Measurements from ENCODE around the gene TNNI2. TPM values are rescaled to one million over a fixed set of nuclear protein-coding genes. Genes with fewer than 3 reads are reported as not detected.
A peak's percentile ranks its signal among the peaks of the same experiment; 100 is the strongest.

The TNNI2 gene
- total and polyA plus RNA-seq, 5 donors from 2014 or later = not detected

- no peaks in the 10 kb centered on the region for H3K9me3 ChIP-seq (ENCODE audit: control insufficient read depth in 2 of 2, low read length in 2 of 2)
- DNase-seq (no peak), ATAC-seq (ENCODE audit: low read depth in 2 of 2) (no peak)
- Mint-ChIP-seq H3K36me3 (no peaks in the 10 kb centered on the region), H3K27ac (peak overlapping the region in 2 of 3 donors; percentile 66 to 80), H3K4me1 (peaks cover 0 to 47% (median 8%) of the 10 kb centered on the region in 4 donors), H3K9me3 (no peaks in the 10 kb centered on the region), H3K4me3 (peak overlapping the region in 1 of 4 donors; percentile 54), H3K27me3 (no peaks in the 10 kb centered on the region)
- H3K36me3 ChIP-seq (ENCODE audit: control insufficient read depth, insufficient read depth, low read length) = peaks cover 5% of the 10 kb centered on the region
- H3K4me3 ChIP-seq (ENCODE audit: low read depth, low read length) = no peak overlapping the region
- H3K27ac ChIP-seq (ENCODE audit: insufficient read depth, low read length, poor library complexity, severe bottlenecking) = no peak overlapping the region
- H3K27me3 ChIP-seq (ENCODE audit: control insufficient read depth, insufficient read depth, low read length) = no peaks in the 10 kb centered on the region
- peaks cover 39% of the 10 kb centered on the region for H3K4me1 ChIP-seq (ENCODE audit: control insufficient read depth, insufficient read depth, low read length, poor library complexity, severe bottlenecking)
Measured at GRCh38 chr11:1877211-1878136, 38.7 kb downstream of the TNNI2 start.

DNA sequence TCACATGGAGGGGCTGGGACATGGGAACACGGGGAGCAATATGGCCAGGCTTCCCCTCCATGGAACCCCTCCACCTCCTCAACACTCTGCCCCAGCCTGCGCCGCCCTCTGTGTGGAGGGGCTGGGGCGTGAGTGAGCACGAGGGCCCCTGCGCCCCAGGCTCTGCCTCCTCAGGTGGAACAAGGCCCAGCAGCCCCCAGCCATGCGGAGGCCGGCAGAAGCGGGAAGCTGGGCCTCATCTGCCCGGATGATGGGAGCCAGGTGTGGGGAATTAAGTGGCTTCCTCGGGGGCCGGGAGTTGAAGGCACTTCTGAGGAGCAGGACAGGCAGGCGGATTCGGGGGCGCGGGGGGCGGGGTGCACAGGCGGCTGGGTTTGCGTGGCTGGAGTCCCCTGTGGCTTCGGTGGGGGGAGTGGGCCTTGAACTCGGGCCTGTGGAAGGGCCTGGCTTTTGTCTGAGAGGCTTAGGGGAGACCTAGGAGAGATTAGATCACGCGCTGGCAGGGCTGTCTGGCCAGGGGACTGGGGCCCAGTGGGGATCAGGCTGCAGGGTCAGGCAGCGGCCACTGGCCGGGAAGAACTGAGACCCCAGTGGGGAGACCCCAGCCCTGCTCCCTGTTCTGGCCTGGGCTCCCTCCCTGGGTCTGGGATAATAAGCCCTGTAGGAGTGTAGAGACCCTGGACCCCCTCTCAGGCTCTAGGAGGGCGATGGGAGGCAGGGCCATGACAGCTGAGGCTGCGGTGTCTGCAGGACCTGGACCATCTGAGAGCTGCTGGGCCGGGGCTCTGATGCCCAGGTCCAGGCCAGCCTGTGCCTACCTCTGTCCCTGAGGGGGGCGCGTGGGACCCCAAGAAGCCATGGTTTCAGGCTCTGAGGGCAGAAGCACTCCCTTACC lies 39.6 kb downstream of the TNNI2 start:
- DNase-seq (no peak), ATAC-seq (ENCODE audit: low read depth in 2 of 2) (no peak)
- H3K4me1 ChIP-seq (ENCODE audit: control insufficient read depth, insufficient read depth, low read length, poor library complexity, severe bottlenecking) = peaks cover 36% of the 10 kb centered on the region
- H3K36me3 Mint-ChIP-seq = no peaks in the 10 kb centered on the region
- H3K27me3 ChIP-seq (ENCODE audit: control insufficient read depth, insufficient read depth, low read length) = no peaks in the 10 kb centered on the region
- H3K36me3 ChIP-seq (ENCODE audit: control insufficient read depth, insufficient read depth, low read length) = peaks cover 14% of the 10 kb centered on the region
- no peaks in the 10 kb centered on the region for H3K9me3 ChIP-seq (ENCODE audit: control insufficient read depth in 2 of 2, low read length in 2 of 2)
- H3K4me3 ChIP-seq (ENCODE audit: low read depth, low read length) = no peak overlapping the region
- no peak overlapping the region for H3K27ac ChIP-seq (ENCODE audit: insufficient read depth, low read length, poor library complexity, severe bottlenecking)
- H3K9me3 Mint-ChIP-seq = no peaks in the 10 kb centered on the region
- H3K27me3 Mint-ChIP-seq = no peaks in the 10 kb centered on the region
- H3K27ac Mint-ChIP-seq = no peak overlapping the region
- peaks cover 0 to 42% (median 8%) of the 10 kb centered on the region in 4 donors for H3K4me1 Mint-ChIP-seq
- no peak overlapping the region for H3K4me3 Mint-ChIP-seq

DNA sequence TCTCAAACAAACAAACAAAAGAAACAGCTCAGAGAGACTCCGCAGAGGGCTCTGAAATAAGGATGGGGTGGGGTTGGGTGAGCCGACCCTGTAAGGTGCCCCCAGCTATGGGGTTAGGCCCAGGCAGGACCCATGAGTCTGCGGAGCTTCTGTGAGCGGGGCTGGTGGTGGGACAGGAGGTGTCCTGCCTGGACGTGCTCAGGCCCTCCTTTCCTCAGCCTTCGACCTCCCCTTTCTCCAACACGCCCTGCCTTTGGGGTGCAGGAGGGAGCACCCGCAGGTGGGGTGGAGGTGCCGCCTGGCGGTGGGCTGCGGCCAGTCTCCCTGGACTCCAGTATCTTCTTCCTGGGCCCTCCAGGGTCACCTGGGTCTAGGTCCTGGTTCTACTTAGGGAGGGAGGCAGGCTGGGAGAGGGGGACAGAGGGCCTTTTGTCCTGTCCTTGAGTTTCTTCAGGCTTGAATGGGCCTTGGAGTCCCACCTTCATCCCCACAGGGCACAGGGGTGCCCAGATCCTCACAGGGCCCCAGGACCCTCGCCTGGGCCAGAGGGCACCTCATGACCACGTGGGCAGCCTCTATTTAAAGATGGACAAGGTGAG lies 40.7 kb downstream of the TNNI2 start:
- Mint-ChIP-seq H3K4me3 (no peak overlapping the region), H3K27ac (no peak overlapping the region), H3K4me1 (peaks cover 0 to 42% (median 8%) of the 10 kb centered on the region in 4 donors), H3K36me3 (no peaks in the 10 kb centered on the region), H3K27me3 (no peaks in the 10 kb centered on the region), H3K9me3 (no peaks in the 10 kb centered on the region)
- ATAC-seq (ENCODE audit: low read depth in 2 of 2) = no peak
- H3K4me3 ChIP-seq (ENCODE audit: low read depth, low read length) = no peak overlapping the region
- H3K27me3 ChIP-seq (ENCODE audit: control insufficient read depth, insufficient read depth, low read length) = no peaks in the 10 kb centered on the region
- no peak overlapping the region for H3K27ac ChIP-seq (ENCODE audit: insufficient read depth, low read length, poor library complexity, severe bottlenecking)
- no peaks in the 10 kb centered on the region for H3K9me3 ChIP-seq (ENCODE audit: control insufficient read depth in 2 of 2, low read length in 2 of 2)
- H3K36me3 ChIP-seq (ENCODE audit: control insufficient read depth, insufficient read depth, low read length) = peaks cover 25% of the 10 kb centered on the region
- H3K4me1 ChIP-seq (ENCODE audit: control insufficient read depth, insufficient read depth, low read length, poor library complexity, severe bottlenecking) = peaks cover 33% of the 10 kb centered on the region
- no peak for DNase-seq

- Histone ChIP-seq H3K27me3 (ENCODE audit: control insufficient read depth, insufficient read depth, low read length) (no peaks in the 10 kb centered on the region), H3K9me3 (ENCODE audit: control insufficient read depth in 2 of 2, low read length in 2 of 2) (no peaks in the 10 kb centered on the region), H3K4me1 (ENCODE audit: control insufficient read depth, insufficient read depth, low read length, poor library complexity, severe bottlenecking) (peaks cover 26% of the 10 kb centered on the region), H3K36me3 (ENCODE audit: control insufficient read depth, insufficient read depth, low read length) (peaks cover 31% of the 10 kb centered on the region), H3K4me3 (ENCODE audit: low read depth, low read length) (no peak overlapping the region), H3K27ac (ENCODE audit: insufficient read depth, low read length, poor library complexity, severe bottlenecking) (no peak overlapping the region)
- DNase-seq = no peak
- no peak overlapping the region for H3K27ac Mint-ChIP-seq
- H3K4me1 Mint-ChIP-seq = peaks cover 0 to 42% (median 8%) of the 10 kb centered on the region in 4 donors
- H3K36me3 Mint-ChIP-seq = no peaks in the 10 kb centered on the region
- no peaks in the 10 kb centered on the region for H3K27me3 Mint-ChIP-seq
- no peaks in the 10 kb centered on the region for H3K9me3 Mint-ChIP-seq
- no peak for ATAC-seq (ENCODE audit: low read depth in 2 of 2)
- peak overlapping the region in 1 of 4 donors; percentile 43 for H3K4me3 Mint-ChIP-seq
Measured at GRCh38 chr11:1879941-1880720, 41.4 kb downstream of the TNNI2 start.

DNA sequence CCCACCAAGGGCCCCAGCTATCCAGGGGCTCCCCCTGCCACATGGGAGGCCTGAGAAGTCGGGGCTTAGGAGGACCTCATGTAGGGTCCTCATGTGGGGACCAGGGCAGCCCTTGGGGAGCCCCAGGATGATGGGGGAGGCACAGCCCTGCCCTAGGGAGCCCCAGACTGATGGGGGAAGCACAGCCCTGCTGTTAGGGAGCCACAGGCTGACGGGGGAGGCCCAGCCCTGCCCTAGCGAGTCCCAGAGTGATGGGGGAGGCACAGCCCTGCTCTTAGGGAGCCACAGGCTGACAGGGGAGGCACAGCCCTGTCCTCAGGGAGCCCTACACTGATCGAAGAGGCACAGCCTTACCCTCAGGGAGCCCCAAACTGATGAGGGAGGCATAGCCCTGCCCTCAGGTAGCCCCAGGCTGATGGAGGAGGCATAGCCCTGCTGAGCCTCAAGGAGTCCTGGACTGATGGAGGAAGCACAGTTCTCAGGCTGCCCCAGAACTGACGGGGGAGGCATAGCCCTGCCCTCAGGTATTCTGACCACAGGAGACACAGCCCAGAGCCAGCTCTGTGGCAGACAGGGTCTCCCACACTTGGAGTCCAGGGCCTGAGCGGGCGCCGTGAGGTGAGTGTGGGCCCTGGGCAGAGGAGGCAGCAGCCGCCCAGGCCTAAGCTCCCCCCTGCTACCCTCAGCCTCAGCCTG lies 42.1 kb downstream of the TNNI2 start:
- H3K27me3 ChIP-seq (ENCODE audit: control insufficient read depth, insufficient read depth, low read length) = no peaks in the 10 kb centered on the region
- H3K4me3 ChIP-seq (ENCODE audit: low read depth, low read length) = no peak overlapping the region
- DNase-seq = no peak
- no peak for ATAC-seq (ENCODE audit: low read depth in 2 of 2)
- peaks cover 39% of the 10 kb centered on the region for H3K36me3 ChIP-seq (ENCODE audit: control insufficient read depth, insufficient read depth, low read length)
- Mint-ChIP-seq H3K27me3 (no peaks in the 10 kb centered on the region), H3K9me3 (no peaks in the 10 kb centered on the region), H3K4me1 (peaks cover 0 to 39% (median 7%) of the 10 kb centered on the region in 4 donors), H3K27ac (peak overlapping the region in 1 of 3 donors; percentile 26), H3K4me3 (peak overlapping the region in 1 of 4 donors; percentile 43), H3K36me3 (no peaks in the 10 kb centered on the region)
- no peaks in the 10 kb centered on the region for H3K9me3 ChIP-seq (ENCODE audit: control insufficient read depth in 2 of 2, low read length in 2 of 2)
- H3K27ac ChIP-seq (ENCODE audit: insufficient read depth, low read length, poor library complexity, severe bottlenecking) = no peak overlapping the region
- H3K4me1 ChIP-seq (ENCODE audit: control insufficient read depth, insufficient read depth, low read length, poor library complexity, severe bottlenecking) = peaks cover 23% of the 10 kb centered on the region

- Mint-ChIP-seq H3K9me3 (no peaks in the 10 kb centered on the region), H3K27ac (no peak overlapping the region), H3K36me3 (no peaks in the 10 kb centered on the region), H3K4me1 (peaks cover 0 to 36% (median 6%) of the 10 kb centered on the region in 4 donors), H3K4me3 (no peak overlapping the region), H3K27me3 (no peaks in the 10 kb centered on the region)
- ATAC-seq (ENCODE audit: low read depth in 2 of 2) (peak in 1 of 2 donors; percentile 12), DNase-seq (no peak)
- H3K4me1 ChIP-seq (ENCODE audit: control insufficient read depth, insufficient read depth, low read length, poor library complexity, severe bottlenecking) = peaks cover 19% of the 10 kb centered on the region
- no peaks in the 10 kb centered on the region for H3K9me3 ChIP-seq (ENCODE audit: control insufficient read depth in 2 of 2, low read length in 2 of 2)
- H3K27ac ChIP-seq (ENCODE audit: insufficient read depth, low read length, poor library complexity, severe bottlenecking) = no peak overlapping the region
- H3K4me3 ChIP-seq (ENCODE audit: low read depth, low read length) = no peak overlapping the region
- H3K27me3 ChIP-seq (ENCODE audit: control insufficient read depth, insufficient read depth, low read length) = no peaks in the 10 kb centered on the region
- H3K36me3 ChIP-seq (ENCODE audit: control insufficient read depth, insufficient read depth, low read length) = peaks cover 45% of the 10 kb centered on the region
Measured at GRCh38 chr11:1881442-1882264, 42.9 kb downstream of the TNNI2 start.

Data from CD4-positive, CD25-positive, alpha-beta regulatory T cell (primary cell).